Prostate gland (tissue), 2 donors: Measurements from ENCODE around the gene CD70.

Experiments used
- CTCF ChIP-seq, 4 experiments: fragments of 200-600 bp in 2 of 4; fragments of 450-650 bp in 2 of 4; sonication (generic) in 2 of 4; IDR thresholded peaks; 1 replicate in 3 of 4; 2 replicates in 1 of 4; pipeline ENCODE4 v1.5.1; 2016 to 2019; ENCODE audit warnings: antibody characterized with exemption in 4 of 4, mild to moderate bottlenecking in 2 of 4, moderate library complexity in 2 of 4
- POLR2A ChIP-seq: fragments of 450-650 bp; IDR thresholded peaks from one replicate; pipeline ENCODE4 v1.6.1; 2016; ENCODE audit warnings: antibody characterized with exemption, mild to moderate bottlenecking

- TF ChIP-seq CTCF (IDR thresholded peaks at IDR 0.05) (no peak), POLR2A (no peak)
These were observed 35.8 kb upstream of the CD70 start for GRCh38 chr19:6626764-6627163.
